NCI-H2227 treated with DMSO at 0.1 percent for 48 hours (cell line): ENCODE results near the gene PCK1.

Experiments
- DNase-seq: peaks from one replicate; lab custom pipeline; 2025; lab: John Stamatoyannopoulos, UW

Gene PCK1

DNA sequence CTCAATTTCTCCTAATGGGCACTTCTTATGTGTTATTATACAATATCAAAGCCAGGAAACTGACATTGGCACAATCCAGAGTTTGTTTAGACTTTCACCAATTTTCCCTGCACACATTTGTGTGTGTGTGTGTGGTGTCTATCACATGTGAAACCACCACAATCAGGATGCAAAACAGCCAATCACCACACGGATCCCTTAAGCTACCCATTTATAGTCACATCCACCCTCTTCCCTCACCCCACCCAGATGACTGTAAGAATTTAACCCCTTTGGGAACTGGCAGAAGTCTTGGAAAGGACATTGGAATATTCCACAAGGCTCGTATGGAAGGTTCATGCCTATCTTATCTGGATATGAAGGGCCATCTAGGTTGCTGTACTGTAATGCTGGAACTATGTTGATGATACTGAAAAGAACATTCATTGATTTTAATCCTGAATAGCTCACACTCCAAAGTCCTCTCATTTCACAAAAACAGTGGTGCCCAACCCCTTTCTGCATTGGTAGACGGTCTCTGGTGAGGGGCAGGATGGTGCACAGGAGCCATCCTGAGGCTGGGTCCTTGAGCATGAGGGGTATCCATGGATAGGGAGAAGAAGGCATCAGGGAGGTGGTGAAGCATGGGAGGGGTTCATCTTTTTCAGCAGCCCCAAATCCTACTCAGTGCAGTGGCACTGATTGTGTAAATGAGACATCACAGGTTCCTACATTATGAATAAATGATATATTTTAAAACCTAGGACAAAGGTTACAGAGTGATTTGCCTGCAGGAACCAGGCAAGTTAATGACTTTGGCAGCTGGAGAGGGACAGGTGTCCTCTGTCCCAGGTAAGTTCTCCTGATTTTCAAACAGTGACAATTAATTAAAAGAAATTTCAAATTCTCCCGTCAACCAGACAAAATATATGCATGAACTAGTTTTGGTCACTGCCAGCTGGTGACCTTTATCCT lies 23.9 kb upstream of the PCK1 start:
- DNase-seq = no peak

DNA sequence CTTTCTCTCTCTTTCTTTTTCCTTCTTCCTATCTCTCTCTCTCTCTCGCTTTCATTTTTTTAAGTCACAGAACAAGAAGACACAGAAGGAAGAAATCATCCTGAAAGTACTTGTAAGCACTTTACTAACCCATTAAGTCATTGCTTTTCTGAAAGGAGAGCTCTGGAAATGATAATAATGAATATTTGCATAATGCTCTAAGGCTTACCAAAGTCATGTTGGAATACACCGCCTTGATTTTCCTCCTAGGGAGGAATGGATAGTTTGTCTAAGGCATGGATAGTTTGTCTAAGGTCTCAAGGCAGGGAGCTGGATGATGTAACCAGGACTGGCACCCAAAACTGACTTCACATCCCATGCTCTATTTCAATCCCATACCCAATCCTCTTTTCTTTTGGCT lies 23.1 kb upstream of the PCK1 start:
- no peak for DNase-seq

DNA sequence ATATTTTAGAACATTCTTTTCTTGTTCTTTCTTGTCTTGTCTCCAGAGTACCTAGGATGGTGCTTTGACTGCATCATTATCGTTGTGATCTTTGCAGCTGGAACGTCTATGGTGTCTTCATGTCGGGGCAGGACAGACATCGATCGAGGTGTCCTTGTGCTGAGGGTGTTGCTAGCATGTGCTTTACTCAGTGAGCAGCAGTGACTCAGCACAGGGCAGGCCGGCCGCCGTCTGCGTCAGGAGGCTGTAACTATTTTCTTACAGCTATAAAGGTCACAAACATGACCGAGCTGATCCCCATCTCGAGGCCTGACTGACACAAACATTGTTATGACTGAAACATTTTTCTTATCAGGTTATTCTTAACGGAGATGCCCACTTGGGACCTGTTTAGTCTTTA lies 21.0 kb upstream of the PCK1 start:
- DNase-seq = no peak

DNA sequence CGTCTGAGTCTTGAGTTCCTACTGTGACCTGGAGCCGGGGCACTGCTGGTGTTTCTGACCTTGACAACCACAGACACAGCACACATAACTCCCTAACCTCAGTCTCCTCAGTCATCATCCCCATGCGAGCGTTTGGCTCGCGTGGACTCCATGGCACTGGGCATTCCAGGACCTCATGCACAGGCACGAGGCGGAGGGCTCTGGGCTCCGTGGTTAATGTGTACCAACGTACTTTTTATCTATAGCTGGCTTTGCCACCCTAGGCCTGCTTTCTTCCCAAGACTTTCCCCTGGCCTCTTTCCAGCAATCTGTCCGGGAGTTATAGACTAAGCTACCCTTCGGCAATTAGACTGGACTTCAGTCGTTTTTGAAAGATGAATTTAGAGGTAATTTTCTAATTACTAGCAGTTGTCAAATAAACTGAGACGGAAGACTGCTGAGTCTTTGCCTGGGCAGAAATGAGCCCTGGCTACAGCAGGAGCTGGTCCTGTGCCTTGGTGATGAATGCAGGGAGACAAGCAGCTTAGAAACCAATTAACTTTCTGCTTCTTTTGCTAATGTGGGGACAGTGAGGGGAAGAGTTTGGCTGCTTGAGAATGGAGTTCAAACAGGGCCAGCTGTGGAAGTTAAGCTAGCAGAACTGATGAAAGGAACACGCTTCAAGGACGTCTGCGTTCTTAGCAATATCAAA lies 19.9 kb upstream of the PCK1 start:
- DNase-seq = no peak

DNA sequence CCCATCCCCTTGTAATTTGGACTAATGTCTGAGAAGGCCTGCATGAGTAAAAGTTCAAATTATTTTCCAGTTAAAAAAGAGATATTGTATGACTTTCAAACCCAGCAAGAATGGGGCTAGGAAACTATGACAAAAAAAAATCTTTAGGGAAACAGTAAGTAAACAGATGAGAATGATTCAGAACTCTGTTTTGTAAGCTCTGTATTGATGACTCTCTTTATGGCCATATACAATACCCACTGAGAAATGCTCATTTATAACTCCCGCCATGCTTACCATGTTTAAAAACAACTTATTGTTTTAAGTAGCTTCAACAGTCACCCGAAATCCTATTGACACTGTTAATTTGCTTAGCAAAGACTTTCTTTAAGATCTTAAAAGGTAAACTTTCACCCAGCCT lies 17.2 kb upstream of the PCK1 start:
- DNase-seq = no peak

DNA sequence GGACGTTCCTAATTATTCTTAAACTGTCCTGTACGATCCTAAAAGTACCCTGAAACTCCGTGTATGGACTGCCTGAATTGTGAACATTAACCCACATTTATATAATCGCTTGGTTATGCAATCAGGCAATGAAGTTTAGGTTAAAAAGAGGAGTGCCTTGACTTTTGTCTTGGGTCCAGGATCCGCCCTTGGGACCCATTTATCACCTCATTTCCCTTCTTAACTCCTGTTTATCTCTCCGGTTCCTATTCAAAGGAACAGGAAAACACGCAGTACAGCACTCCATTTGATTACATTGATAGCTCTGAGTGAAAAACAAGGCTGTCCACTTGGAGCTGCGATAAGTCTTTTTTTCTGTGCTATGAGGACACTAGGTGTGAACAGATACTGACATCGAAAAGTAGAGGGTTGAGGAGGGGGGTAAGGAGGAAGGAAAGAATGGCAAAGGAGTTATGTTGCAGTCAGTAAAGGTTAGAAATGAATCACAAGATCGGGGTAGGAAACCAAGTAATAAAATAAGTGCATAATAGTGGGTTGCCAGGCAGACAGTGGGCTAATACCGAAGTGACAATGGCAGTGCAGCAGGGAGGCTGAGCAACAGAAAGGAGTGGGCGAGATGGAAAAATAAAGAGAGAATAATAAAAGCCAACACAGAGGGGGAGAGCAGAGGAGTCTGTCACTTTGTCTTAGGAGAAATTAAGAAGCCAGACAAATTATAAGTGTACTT lies 15.9 kb upstream of the PCK1 start:
- DNase-seq = peak; percentile 9

DNA sequence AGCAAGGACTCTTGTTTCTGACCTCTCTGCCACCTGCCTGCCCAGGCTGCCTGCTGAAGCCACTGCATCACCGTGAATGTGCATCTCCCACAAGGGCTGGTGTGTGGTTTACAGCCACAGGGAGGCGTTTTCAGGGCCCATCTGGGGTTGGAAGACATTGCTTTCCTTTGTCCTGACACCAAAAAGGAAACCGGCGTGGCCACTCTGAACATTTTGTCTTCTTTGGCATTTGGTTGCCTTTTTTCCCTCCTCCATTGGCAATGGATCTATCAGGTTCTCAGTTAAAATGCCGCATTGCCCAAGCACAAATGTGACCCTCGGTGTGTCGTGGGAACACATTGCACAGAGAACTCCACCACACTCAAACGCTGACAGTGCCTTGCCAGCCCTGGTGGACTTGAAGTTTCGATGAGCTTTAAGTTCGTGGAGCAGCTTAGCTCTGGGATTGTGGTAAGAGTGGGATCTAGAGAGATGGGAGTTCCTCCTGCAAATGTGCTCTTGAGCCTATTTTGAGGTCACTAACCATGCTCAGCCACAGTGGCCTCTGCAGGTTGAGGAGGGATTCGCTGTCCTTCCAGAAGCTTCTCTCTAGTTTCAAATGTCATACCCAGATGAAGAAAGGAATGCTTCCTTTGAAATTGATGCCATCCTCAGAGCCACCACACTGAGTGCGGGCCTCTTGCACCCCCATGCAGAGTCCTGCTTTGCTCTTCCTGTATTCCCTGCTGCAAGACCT lies 14.8 kb upstream of the PCK1 start:
- no peak for DNase-seq

DNA sequence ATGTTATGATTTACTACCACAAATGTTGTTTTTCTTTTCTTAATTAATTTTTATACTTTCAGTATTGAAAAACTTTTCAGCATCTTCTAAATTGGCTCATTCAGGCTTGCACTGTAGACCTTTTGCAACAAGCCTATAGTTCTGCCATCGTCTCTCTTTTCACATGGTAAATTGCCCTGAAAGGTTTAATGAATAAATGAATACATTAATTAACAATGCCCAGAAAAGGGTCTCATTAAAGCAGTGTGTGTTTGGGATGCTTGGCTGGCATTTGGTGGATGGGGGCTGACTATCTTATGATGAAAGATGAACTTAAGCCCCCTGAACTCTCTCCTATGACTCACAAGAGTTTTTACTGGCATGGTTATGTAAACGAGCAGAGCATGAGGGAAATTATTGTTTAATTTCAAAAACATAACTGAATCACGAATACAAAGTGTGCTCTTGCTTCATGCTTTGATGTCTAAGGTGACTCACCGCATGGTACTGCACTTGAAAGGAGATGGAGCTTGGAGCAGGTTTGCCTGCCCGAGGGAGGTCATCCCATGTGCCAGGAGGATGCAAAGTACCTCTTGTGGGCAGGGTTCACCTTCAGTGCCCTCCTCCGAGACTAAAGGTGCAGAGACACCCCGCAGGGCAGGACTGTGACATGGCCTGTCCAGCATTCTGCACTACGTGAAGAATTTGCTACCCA lies 13.8 kb upstream of the PCK1 start:
- DNase-seq = no peak

DNA sequence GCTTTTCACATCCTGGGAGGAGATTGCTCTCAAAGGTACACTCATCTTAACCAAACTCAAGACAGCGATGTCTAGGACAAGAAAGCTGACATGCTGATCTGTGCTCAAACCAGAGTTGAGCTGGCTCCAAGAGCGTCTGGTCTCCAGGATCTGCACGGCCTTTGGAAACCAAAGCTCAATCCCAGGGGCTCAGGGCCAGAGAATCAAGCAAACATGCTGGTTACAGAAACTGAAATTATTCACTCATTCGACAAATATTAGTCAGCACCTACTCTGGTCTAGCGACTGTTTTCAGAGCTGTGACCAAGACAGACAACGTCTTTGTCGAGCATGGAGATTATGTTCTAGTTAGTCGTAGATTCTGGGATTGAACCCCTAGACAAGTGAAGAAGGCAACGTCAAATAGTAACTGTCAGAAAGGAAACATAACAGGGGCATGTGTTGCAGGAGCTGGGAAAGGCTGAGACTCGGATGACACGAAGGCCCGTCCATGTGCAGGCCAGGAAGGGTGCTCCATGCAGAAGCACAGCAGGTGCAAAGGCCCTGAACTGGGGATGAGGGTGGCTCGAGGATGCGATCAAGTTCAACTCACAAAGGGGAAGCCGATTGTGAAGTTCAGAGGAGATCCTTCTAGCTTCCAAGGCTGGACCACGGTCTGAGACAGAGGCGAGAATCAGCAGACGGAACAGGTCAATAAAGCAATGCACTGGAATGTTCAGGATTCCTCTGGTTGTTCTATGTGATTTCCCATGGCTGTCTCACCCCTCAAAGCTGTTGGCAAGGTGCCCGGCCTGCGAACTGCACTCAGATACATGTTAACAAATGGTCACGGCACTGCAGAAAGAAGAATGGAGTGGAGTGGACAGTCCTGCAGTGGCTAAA lies 12.5 kb upstream of the PCK1 start:
- no peak for DNase-seq

DNA sequence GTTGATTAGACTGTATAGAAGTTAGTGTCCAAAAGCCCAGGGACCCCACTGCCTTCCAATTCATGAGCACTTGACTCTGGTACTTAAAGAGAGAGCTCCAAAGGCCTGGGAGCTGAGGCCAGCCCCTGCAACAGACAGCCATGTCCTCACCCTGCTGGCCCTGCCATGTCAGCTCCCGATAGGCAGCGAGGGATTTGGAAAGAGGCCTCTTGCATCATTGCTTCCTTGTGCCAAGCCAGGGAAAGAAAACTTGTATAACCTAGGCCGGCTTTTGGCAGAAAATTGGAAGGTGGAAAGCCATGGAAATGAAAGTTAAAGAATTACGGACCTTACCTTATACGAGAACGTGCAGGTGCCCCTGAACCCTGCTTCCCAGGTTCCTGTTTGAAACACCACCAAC lies 8.4 kb upstream of the PCK1 start:
- DNase-seq = no peak

DNA sequence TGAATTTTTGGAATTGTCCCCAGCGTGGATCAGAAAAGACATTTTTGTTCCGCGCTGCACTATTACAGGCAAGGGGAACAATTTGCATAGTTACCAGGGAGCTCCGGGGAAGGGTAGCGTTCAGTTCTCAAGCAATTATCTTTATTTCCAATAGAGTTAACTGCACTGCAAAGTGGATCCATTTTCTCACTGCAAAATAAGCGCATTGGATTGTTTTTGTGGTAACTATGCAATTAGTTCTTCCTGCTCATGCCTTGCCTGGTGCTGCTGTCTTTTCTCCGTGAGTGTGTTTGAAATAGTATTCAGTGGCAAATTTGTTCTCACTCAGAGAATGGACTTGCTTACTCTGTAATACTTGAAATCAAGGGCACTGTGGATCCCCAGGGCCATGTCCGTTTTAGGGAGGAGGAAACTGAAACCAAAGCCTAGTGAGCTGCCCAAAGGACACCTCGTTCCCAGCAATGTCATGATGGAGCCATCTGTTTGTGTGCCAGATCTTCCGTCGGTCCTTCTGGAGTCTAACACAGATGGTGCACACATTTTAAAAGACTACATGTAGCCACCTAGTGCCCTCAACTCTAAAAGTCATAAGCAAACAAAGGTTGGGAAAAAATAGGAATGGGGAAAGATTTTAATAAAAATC lies 7.4 kb upstream of the PCK1 start:
- DNase-seq = peak; percentile 8

DNA sequence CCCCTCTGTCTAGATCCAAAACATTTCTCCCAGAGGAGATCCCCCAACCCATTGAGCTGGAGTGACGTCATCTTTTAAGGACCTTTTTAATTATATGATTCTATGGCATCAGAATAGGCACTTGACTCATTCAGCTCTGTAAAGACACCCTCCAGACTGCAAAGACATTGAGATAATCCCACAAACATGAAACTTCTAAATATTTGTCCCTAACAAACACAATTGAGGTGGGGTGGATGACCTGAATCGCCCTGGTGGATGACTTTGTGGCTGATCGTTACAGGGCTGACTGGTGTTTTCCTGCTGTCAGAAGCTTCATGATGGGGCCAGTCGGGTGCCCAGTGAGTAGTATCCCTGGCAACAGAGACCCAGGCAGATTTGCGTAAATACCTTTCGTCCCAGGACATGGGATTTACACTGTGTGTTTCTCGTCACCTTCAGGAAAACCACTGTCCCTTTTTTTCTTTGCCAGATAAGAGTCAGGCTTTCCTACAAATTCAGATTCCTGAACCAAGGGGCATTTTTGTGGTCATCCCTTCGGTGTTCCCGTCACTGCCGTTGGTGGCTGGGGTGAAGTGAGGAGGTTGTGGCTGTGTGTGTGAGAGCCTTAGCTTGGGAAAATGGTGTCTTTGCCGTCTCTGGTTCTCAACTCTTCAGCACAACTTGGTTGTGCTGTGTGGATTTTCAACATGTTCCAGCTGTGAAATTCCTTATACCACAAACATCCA lies 5.3 kb upstream of the PCK1 start:
- no peak for DNase-seq

DNA sequence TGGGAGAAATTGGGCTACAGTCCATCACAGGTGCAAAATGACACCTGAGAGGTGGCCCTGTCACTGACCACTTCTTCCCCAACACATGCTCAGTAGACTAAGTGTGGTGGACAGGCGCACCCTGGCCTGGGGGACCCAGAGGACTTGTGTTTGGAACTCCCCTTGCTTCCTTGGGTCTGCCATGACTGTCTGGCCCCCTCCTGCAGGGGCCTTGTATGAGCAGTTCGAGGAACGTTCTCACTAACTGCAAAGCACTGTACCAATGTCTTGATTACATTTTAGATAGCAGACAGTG lies 4.0 kb upstream of the PCK1 start:
- no peak for DNase-seq

DNA sequence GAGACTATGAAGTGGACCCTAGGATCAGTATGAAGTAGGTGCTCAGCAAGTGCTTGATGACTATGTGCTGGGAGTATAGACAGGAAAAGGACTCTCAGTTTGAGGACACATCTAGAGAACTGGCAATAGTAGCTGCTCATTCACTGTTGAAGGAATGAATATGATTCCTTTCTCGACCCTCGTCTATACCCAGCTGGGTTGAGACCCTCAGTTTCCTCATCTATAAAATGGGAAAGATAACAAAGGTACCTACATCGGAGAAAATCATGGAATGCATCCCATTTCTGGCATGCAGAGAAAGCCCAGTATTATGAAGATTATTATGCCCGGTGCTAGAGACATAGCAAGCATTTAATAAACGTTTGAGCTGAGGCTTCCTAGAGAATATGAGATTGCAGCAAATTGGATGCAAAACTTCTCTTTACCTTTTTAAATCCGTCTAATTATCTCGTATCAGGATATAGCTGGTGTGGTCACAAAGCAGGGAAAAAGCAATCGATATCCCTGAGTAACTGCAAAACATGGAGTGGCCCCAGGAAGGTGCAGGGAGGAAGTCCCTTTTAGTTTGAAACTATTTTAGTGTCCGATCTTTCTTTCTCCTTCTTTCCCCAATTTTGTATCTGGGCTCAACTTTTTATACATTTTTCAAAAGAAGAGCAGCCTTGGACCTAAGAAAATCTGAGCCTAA lies 2.8 kb upstream of the PCK1 start:
- no peak for DNase-seq

DNA sequence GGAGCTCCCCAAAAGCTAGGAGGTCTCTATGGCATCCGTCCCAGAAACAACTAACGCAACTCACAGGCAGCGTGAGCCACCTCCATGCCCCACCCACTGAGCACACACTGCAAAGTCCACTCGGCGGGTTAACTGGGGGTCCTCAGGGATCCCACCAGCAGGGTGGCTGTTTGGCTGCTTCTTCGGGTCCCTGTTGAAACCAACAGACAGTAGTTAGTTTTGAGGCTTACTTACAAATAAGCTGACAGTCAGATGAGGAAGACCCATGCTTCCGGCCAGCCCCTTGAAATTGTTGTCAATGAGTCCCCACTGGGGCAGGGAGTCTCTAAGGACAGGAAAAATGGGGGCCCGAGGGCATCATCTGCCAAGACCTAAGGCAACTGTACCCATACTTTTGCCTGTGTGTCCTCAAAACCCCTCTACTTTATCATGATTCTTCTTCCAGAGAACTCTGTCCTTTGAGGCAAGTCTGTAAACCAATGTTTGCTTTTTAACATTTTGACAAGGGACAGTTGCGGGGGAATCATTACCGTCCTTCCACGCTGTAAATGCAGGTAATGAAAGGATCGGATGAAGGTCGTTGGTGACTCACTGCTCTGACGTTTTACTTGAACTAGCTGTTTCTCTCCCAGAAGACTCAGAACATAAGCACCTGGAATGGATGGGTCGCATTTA lies 2.2 kb upstream of the PCK1 start:
- DNase-seq = no peak

DNA sequence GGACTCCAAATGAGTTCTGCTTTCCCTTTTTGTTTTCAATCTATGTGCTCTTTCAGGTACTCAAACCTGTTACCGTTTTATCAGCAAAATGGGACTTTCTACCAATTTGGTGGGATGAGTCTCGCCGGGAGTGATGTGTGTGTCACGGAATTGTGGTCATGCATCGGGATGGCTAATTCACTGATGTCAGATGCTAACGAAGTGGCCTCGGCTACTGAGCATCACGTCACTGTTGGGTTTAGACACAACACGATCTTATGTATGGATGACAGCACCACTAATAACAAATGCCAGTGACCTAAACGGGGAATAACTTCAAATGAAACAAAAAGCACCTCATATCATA lies 1.6 kb upstream of the PCK1 start:
- DNase-seq = no peak

DNA sequence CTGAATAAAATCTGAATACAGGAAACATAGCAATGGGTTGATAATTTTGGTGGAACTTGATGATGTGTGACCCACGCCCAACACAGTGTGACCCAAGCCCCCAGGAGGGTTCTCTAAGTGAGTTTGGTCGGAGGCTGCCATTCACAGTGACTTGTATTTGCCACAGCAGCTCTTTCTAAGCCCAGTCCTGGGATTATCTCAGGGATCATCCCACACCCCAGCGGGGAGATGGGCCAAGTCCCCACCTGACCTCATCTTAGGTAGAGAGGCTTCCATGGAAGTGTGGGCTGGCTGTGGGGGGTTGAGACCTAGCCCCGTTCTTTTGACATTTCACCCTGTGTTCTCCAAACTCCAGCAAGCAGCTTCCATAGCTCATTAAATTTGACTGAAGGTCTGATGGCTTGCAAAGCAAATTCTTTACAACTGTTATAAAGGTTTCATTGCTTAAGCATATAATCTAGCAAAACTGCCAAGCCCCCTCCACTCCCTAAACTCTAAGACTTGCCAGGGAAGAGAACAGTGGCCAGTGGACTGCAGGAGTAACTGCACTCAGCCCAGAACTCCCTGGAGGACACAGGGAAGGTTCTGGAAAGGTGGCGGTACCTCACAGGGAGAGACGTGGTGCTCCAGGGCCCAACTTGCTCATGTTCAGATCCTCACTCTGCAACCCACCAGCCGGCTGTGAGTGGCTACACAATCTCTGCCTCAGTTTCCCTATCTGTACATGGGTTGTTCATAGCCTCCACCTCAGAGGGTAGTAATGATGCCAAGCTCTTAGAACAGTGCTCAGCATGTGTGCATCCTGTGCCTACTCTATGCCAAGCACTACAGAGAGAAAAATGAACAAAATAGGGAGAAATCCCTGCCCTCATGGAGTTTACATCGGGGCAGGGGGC lies 1.0 kb upstream of the PCK1 start:
- no peak for DNase-seq
